ENCODE results near the gene DEK. TPM values are rescaled to one million over a fixed set of nuclear protein-coding genes. Genes with fewer than 3 reads are reported as not detected.

Gene DEK
- total and polyA plus RNA-seq, 2 of the 13 experiments (the other 11 are each of a cell fraction or from before 2014, with no cell fraction given): 53.2 to 276 TPM

GRCh38 chr6:18264219-18264922, at the start of gene DEK (continued):
- no peak for TF ChIP-seq KLF12 (CRISPR knock-in tag; IDR thresholded peaks at IDR 0.05; ENCODE audit: borderline replicate concordance)
- no peak for TF ChIP-seq MZF1 (CRISPR knock-in tag; IDR thresholded peaks at IDR 0.05; ENCODE audit: borderline replicate concordance)
- TF ChIP-seq TAF15 (IDR thresholded peaks at IDR 0.05; ENCODE audit: low read depth, low read length, poor library complexity, severe bottlenecking): no peak
- TF ChIP-seq BCL6 (CRISPR knock-in tag; IDR thresholded peaks at IDR 0.05): peak; percentile 24; the same call in 1 of the 2 replicates
- no peak for TF ChIP-seq ATRX (CRISPR knock-in tag; IDR thresholded peaks at IDR 0.05; ENCODE audit: borderline replicate concordance)
- TF ChIP-seq KDM6A (CRISPR knock-in tag; IDR thresholded peaks at IDR 0.05; ENCODE audit: low read depth): no peak
- TF ChIP-seq ZNF576 (CRISPR knock-in tag; IDR thresholded peaks at IDR 0.05): no peak
- TF ChIP-seq ZNF460 (CRISPR knock-in tag; IDR thresholded peaks at IDR 0.05; ENCODE audit: borderline replicate concordance): no peak
- no peak for TF ChIP-seq THRA (CRISPR knock-in tag; IDR thresholded peaks at IDR 0.05; ENCODE audit: borderline replicate concordance)
- TF ChIP-seq ZNF776 (CRISPR knock-in tag; IDR thresholded peaks at IDR 0.05): peak; percentile 50; the same call in 1 of the 2 replicates
- TF ChIP-seq NR2F6 (IDR thresholded peaks at IDR 0.05): no peak
- TF ChIP-seq NR2F6 (CRISPR knock-in tag; IDR thresholded peaks at IDR 0.05): no peak
- 0 out of 2 replicates have a peak, but pooled peaks have one; percentile 8 for TF ChIP-seq NR2C2 (CRISPR knock-in tag; IDR thresholded peaks at IDR 0.05; ENCODE audit: borderline replicate concordance)
- no peak for TF ChIP-seq NFIC (IDR thresholded peaks at IDR 0.05; ENCODE audit: low read length)
- TF ChIP-seq FOSL1 (CRISPR knock-in tag; IDR thresholded peaks at IDR 0.05; ENCODE audit: borderline replicate concordance): no peak
- TF ChIP-seq CERS6 (CRISPR knock-in tag; IDR thresholded peaks at IDR 0.05): no peak
- TF ChIP-seq ZFP90 (CRISPR knock-in tag; IDR thresholded peaks at IDR 0.05; ENCODE audit: borderline replicate concordance): no peak
- 0 out of 2 replicates have a peak, but pooled peaks have one; percentile 7 for TF ChIP-seq HOXA7 (CRISPR knock-in tag; IDR thresholded peaks at IDR 0.05)
- no peak for TF ChIP-seq CREB1 (IDR thresholded peaks at IDR 0.05)
- no peak for TF ChIP-seq CREB1 (CRISPR knock-in tag; IDR thresholded peaks at IDR 0.05)
- no peak for TF ChIP-seq ZNF256 (CRISPR knock-in tag; conservative IDR thresholded peaks at IDR 0.05)
- 0 out of 2 replicates have a peak, but pooled peaks have one; percentile 30 for TF ChIP-seq ZBED4 (CRISPR knock-in tag; IDR thresholded peaks at IDR 0.05; ENCODE audit: borderline replicate concordance)
- no peak for TF ChIP-seq ZBTB42 (CRISPR knock-in tag; IDR thresholded peaks at IDR 0.05)
- TF ChIP-seq NBN (conservative IDR thresholded peaks at IDR 0.05): no peak
- no peak for TF ChIP-seq ZNF709 (CRISPR knock-in tag; IDR thresholded peaks at IDR 0.05)
- TF ChIP-seq HNF4A (CRISPR knock-in tag; IDR thresholded peaks at IDR 0.05): no peak
